Measurements from ENCODE around the gene NMBR.

The NMBR gene

GRCh38 chr6:142187209-142187608 lies 40.3 kb upstream of the NMBR start (continued):
- TF ChIP-seq ZNF280D (tag by site-specific recombination; IDR thresholded peaks at IDR 0.05), result no peak
- no peak for TF ChIP-seq ZBTB8A (tag by site-specific recombination; IDR thresholded peaks at IDR 0.05)
- no peak for TF ChIP-seq ZNF211 (tag by site-specific recombination; IDR thresholded peaks at IDR 0.05; ENCODE audit: low read depth)
- no peak for TF ChIP-seq ZFP69B (tag by site-specific recombination; IDR thresholded peaks at IDR 0.05)
- TF ChIP-seq ZNF10 (tag by site-specific recombination; IDR thresholded peaks at IDR 0.05), result 0 out of 2 replicates have a peak, but pooled peaks have one; percentile 42
- no peak for TF ChIP-seq ZNF114 (tag by site-specific recombination; IDR thresholded peaks at IDR 0.05)
- TF ChIP-seq YY1 (tag by site-specific recombination; IDR thresholded peaks at IDR 0.05), result no peak
- TF ChIP-seq ZNF596 (tag by site-specific recombination; IDR thresholded peaks at IDR 0.05), result peak; percentile 59; the same call in 1 of the 2 replicates
- TF ChIP-seq ZNF624 (tag by site-specific recombination; IDR thresholded peaks at IDR 0.05), result no peak
- TF ChIP-seq ZNF473 (tag by site-specific recombination; IDR thresholded peaks at IDR 0.05), result no peak
- TF ChIP-seq ZBTB48 (tag by site-specific recombination; IDR thresholded peaks at IDR 0.05), result peak; percentile 61; the same call in 1 of the 2 replicates
- TF ChIP-seq ZNF280C (tag by site-specific recombination; IDR thresholded peaks at IDR 0.05), result no peak
- no peak for TF ChIP-seq ZNF610 (tag by site-specific recombination; IDR thresholded peaks at IDR 0.05; ENCODE audit: borderline replicate concordance)
- TF ChIP-seq ZNF416 (tag by site-specific recombination; IDR thresholded peaks at IDR 0.05), result no peak
- TF ChIP-seq ZNF48 (tag by site-specific recombination; IDR thresholded peaks at IDR 0.05), result no peak
- TF ChIP-seq ATF2 (tag by site-specific recombination; IDR thresholded peaks at IDR 0.05; ENCODE audit: low read depth), result no peak
- no peak; the same call in 1 of the 2 replicates for TF ChIP-seq PRDM1 (tag by site-specific recombination; IDR thresholded peaks at IDR 0.05)
- TF ChIP-seq ZNF791 (tag by site-specific recombination; IDR thresholded peaks at IDR 0.05), result no peak
- no peak for TF ChIP-seq ZNF529 (tag by site-specific recombination; IDR thresholded peaks at IDR 0.05; ENCODE audit: insufficient replicate concordance)
- TF ChIP-seq ZNF530 (tag by site-specific recombination; IDR thresholded peaks at IDR 0.05; ENCODE audit: low read depth), result no peak
- TF ChIP-seq ZNF292 (tag by site-specific recombination; IDR thresholded peaks at IDR 0.05; ENCODE audit: borderline replicate concordance, low read depth), result no peak
- no peak for TF ChIP-seq ZFP37 (tag by site-specific recombination; IDR thresholded peaks at IDR 0.05)
- TF ChIP-seq ZNF350 (tag by site-specific recombination; IDR thresholded peaks at IDR 0.05), result no peak
- TF ChIP-seq ZFP41 (tag by site-specific recombination; IDR thresholded peaks at IDR 0.05; ENCODE audit: borderline replicate concordance), result no peak
- no peak for TF ChIP-seq ZNF23 (tag by site-specific recombination; IDR thresholded peaks at IDR 0.05; ENCODE audit: borderline replicate concordance)
- TF ChIP-seq REST (tag by site-specific recombination; IDR thresholded peaks at IDR 0.05), result no peak
- no peak for TF ChIP-seq ZNF335 (tag by site-specific recombination; conservative IDR thresholded peaks at IDR 0.05)
- TF ChIP-seq ZNF311 (tag by site-specific recombination; IDR thresholded peaks at IDR 0.05; ENCODE audit: borderline replicate concordance), result no peak
- TF ChIP-seq HOXD13 (CRISPR knock-in tag; IDR thresholded peaks at IDR 0.05; ENCODE audit: borderline replicate concordance), result no peak
- no peak for TF ChIP-seq ZNF112 (tag by site-specific recombination; IDR thresholded peaks at IDR 0.05)
- no peak for TF ChIP-seq ZNF37A (tag by site-specific recombination; IDR thresholded peaks at IDR 0.05)
- no peak for TF ChIP-seq ZNF677 (tag by site-specific recombination; IDR thresholded peaks at IDR 0.05)
